ENCODE measurements around the gene TRAF3IP3. TPM values are rescaled to one million over a fixed set of nuclear protein-coding genes. Genes with fewer than 3 reads are reported as not detected.

The TRAF3IP3 gene
- polyA plus RNA-seq, result not detected in 2 replicates
- polyA minus RNA-seq, result not detected in 2 replicates

- H4K20me1 ChIP-seq (ENCODE audit: insufficient read depth), result no peaks in the 10 kb centered on the region
- H3K27ac ChIP-seq (ENCODE audit: low read length), result no peak within 1 kb of the TSS
- H3K9ac ChIP-seq (ENCODE audit: low read length), result no peak within 1 kb of the TSS
- H3K9me2 ChIP-seq (ENCODE audit: insufficient read depth, low read length), result no peaks in the 10 kb centered on the region
- no peaks in the 10 kb centered on the region for H3K36me3 ChIP-seq (ENCODE audit: insufficient read depth, low read length)
- no peak within 1 kb of the TSS for H2AFZ ChIP-seq (ENCODE audit: low read depth, low read length)
- no peaks in the 10 kb centered on the region for H3K9me3 ChIP-seq (ENCODE audit: low read length)
- H3F3A ChIP-seq (ENCODE audit: insufficient read depth, low read length, poor library complexity, severe bottlenecking), result no peaks in the 10 kb centered on the region
- no peak within 1 kb of the TSS for H3K4me2 ChIP-seq (ENCODE audit: low read length)
- no peaks in the 10 kb centered on the region for H3K27me3 ChIP-seq (ENCODE audit: insufficient read depth, low read depth, low read length)
- TF ChIP-seq CTCF (IDR thresholded peaks at IDR 0.05; ENCODE audit: poor library complexity, severe bottlenecking) (no peak), REST (IDR thresholded peaks at IDR 0.05; ENCODE audit: borderline replicate concordance) (no peak), RAD21 (conservative IDR thresholded peaks at IDR 0.05) (no peak), EZH2 (IDR thresholded peaks at IDR 0.05; ENCODE audit: borderline replicate concordance, insufficient read depth, low read length, poor library complexity, severe bottlenecking) (no peak), MXI1 (conservative IDR thresholded peaks at IDR 0.05; ENCODE audit: poor library complexity, severe bottlenecking) (no peak), EP300 (conservative IDR thresholded peaks at IDR 0.05; ENCODE audit: poor library complexity, severe bottlenecking) (no peak), SMC3 (conservative IDR thresholded peaks at IDR 0.05; ENCODE audit: poor library complexity) (no peak), TAF1 (IDR thresholded peaks at IDR 0.05; ENCODE audit: low read depth) (no peak), POLR2AphosphoS5 (IDR thresholded peaks at IDR 0.05) (no peak)
- H3K79me2 ChIP-seq (replicated peaks; ENCODE audit: insufficient read depth, low read length), result no peaks in the 10 kb centered on the region
- no peak within 1 kb of the TSS for H3K4me3 ChIP-seq (ENCODE audit: low read length)
These were observed at the start of gene TRAF3IP3 for GRCh38 chr1:209755926-209756614. TSS of gene TRAF3IP3 (plus strand) at chr1:209756053. CDS start at chr1:209760040, 3,987 bp downstream.

- no peak overlapping the region for H3K27ac ChIP-seq (ENCODE audit: low read length)
- H3K9ac ChIP-seq (ENCODE audit: low read length), result no peak overlapping the region
- TF ChIP-seq EZH2 (IDR thresholded peaks at IDR 0.05; ENCODE audit: borderline replicate concordance, insufficient read depth, low read length, poor library complexity, severe bottlenecking) (no peak), TAF1 (IDR thresholded peaks at IDR 0.05; ENCODE audit: low read depth) (no peak), EP300 (conservative IDR thresholded peaks at IDR 0.05; ENCODE audit: poor library complexity, severe bottlenecking) (no peak), POLR2AphosphoS5 (IDR thresholded peaks at IDR 0.05) (no peak), MXI1 (conservative IDR thresholded peaks at IDR 0.05; ENCODE audit: poor library complexity, severe bottlenecking) (no peak), REST (IDR thresholded peaks at IDR 0.05; ENCODE audit: borderline replicate concordance) (no peak), SMC3 (conservative IDR thresholded peaks at IDR 0.05; ENCODE audit: poor library complexity) (no peak), RAD21 (conservative IDR thresholded peaks at IDR 0.05) (no peak), CTCF (IDR thresholded peaks at IDR 0.05; ENCODE audit: poor library complexity, severe bottlenecking) (no peak)
- H3K4me3 ChIP-seq (ENCODE audit: low read length), result no peak overlapping the region
- no peaks in the 10 kb centered on the region for H4K20me1 ChIP-seq (ENCODE audit: insufficient read depth)
- H3K9me3 ChIP-seq (ENCODE audit: low read length), result no peaks in the 10 kb centered on the region
- H2AFZ ChIP-seq (ENCODE audit: low read depth, low read length), result no peak overlapping the region
- H3K79me2 ChIP-seq (replicated peaks; ENCODE audit: insufficient read depth, low read length), result no peaks in the 10 kb centered on the region
- H3K36me3 ChIP-seq (ENCODE audit: insufficient read depth, low read length), result no peaks in the 10 kb centered on the region
- H3K9me2 ChIP-seq (ENCODE audit: insufficient read depth, low read length), result no peaks in the 10 kb centered on the region
- no peaks in the 10 kb centered on the region for H3F3A ChIP-seq (ENCODE audit: insufficient read depth, low read length, poor library complexity, severe bottlenecking)
- no peaks in the 10 kb centered on the region for H3K27me3 ChIP-seq (ENCODE audit: insufficient read depth, low read depth, low read length)
- H3K4me2 ChIP-seq (ENCODE audit: low read length), result no peak overlapping the region
These were observed 49.2 kb upstream of the TRAF3IP3 start for GRCh38 chr1:209706622-209707021.

All from neural cell (in vitro differentiated cells).